Activated naive CD8-positive, alpha-beta T cell treated with anti-CD3 and anti-CD28 coated beads, Interleukin-2, amount 50 U/mL, for 24 hours (primary cell): ENCODE data around the gene DGCR2.
"Not testable (repeated sequence)": the region's sequence is repeated elsewhere in the genome, so short reads cannot be mapped to it uniquely, and the experiment has no call there.

Experiments
- ATAC-seq: fragments of 150-1000 bp; cut with Tn5 transposase; one replicate; pipeline ENCODE4 v1.10.0; 2021
- DNase-seq: peaks from one replicate; pipeline ENCODE4 v3.0.0; 2021
- H3K27ac Mint-ChIP-seq: one replicate; pipeline ENCODE4 v1.8.0; 2021; ENCODE audit warnings: mild to moderate bottlenecking, mixed read lengths
- H3K27me3 Mint-ChIP-seq: one replicate; pipeline ENCODE4 v1.8.0; 2021; ENCODE audit warnings: mixed read lengths
- H3K36me3 Mint-ChIP-seq: one replicate; pipeline ENCODE4 v1.8.0; 2021; ENCODE audit warnings: low read depth, mixed read lengths
- H3K4me1 Mint-ChIP-seq: one replicate; pipeline ENCODE4 v1.8.0; 2021; ENCODE audit warnings: mixed read lengths
- H3K4me3 Mint-ChIP-seq: one replicate; pipeline ENCODE4 v1.8.0; 2021; ENCODE audit warnings: mild to moderate bottlenecking, moderate library complexity, mixed read lengths
- H3K9me3 Mint-ChIP-seq: one replicate; pipeline ENCODE4 v1.8.0; 2021; ENCODE audit warnings: mixed read lengths

The DGCR2 gene

DNA sequence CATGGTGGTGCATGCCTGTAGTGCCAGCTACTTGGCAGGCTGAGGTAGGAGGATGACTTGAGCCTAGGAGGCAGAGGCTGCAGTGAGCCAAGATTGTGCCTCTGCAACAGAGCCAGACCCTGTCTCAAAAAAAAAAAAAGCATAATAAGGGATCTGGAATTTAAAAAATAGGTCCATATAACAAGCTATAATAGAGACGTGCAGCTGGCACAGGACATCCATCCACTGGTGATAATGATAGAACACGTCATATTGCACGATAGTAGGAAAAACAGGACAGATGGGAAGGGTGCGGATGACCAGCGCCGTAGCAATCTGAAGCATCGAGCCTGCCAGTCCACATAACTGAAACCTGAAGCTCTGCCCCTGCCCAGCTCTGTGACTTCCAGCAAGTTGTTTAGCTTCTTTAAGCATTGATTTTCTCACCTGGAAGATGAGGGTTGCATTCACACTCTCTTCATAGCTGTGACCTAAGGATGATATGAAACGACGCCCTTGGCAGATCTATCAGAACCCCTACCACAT lies 125.8 kb downstream of the DGCR2 start:
- H3K27ac Mint-ChIP-seq, result no peak overlapping the region
- H3K4me3 Mint-ChIP-seq, result no peak overlapping the region
- no peak for ATAC-seq
- no peak for DNase-seq
- no peaks in the 10 kb centered on the region for H3K4me1 Mint-ChIP-seq
- H3K36me3 Mint-ChIP-seq, result no peaks in the 10 kb centered on the region
- H3K27me3 Mint-ChIP-seq, result peaks cover 12% of the 10 kb centered on the region
- no peaks in the 10 kb centered on the region for H3K9me3 Mint-ChIP-seq

DNA sequence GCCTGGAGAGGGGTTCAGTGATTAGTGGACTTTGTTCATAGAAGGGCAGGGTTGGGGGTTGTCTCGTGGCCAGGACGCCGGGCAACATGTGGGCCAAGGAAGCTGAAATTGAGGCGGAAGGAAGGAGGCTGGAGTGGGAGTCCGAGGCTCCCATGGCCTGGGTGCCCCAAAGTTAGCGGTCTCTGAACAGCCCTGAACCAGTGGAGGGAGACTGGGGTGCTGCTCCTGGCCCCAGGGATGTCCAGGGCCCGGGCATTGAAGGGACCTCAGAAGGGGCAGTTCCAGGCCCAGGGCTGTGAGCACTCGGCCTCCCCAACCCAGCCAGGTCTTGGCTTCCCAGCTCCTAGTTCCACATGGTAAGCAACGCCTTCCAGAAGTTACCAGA lies 126.9 kb downstream of the DGCR2 start:
- Mint-ChIP-seq H3K27ac (no peak overlapping the region), H3K27me3 (peaks cover 12% of the 10 kb centered on the region), H3K36me3 (no peaks in the 10 kb centered on the region), H3K9me3 (no peaks in the 10 kb centered on the region), H3K4me3 (no peak overlapping the region), H3K4me1 (no peaks in the 10 kb centered on the region)
- DNase-seq (no peak), ATAC-seq (no peak)

DNA sequence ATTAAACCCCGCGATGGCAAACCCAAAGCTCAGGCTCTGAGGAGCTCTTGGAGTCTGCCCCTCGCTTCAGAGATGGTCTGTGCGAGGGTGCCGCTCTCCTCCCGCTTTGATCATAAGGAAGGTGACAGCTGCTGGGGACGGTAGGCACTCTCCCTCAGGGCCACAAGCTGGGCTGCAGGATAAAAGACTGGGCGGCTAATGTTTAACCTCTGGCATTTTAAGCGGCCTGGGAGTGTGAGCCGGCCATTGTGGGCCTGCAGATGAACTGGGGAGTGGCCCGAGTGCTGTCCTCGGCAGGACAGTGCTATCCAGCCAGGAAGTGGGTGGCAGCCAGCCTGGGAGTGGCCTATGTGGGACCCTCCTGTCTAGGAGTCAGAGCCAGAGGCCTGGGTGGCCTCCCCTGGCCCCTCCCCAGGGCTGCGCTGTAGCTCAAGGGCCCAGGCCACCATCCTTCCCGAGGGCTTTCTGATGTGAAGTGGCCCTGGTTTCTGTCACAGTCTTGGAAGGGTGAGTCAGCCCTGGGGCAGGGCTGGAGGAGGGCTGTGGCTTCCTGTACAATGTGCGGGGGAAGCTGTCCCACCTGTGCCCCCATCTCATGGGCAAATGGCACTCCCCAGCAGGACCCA lies 127.4 kb downstream of the DGCR2 start:
- Mint-ChIP-seq H3K27me3 (peaks cover 14% of the 10 kb centered on the region), H3K27ac (no peak overlapping the region), H3K36me3 (no peaks in the 10 kb centered on the region), H3K9me3 (no peaks in the 10 kb centered on the region), H3K4me3 (no peak overlapping the region), H3K4me1 (no peaks in the 10 kb centered on the region)
- DNase-seq (no peak), ATAC-seq (no peak)

DNA sequence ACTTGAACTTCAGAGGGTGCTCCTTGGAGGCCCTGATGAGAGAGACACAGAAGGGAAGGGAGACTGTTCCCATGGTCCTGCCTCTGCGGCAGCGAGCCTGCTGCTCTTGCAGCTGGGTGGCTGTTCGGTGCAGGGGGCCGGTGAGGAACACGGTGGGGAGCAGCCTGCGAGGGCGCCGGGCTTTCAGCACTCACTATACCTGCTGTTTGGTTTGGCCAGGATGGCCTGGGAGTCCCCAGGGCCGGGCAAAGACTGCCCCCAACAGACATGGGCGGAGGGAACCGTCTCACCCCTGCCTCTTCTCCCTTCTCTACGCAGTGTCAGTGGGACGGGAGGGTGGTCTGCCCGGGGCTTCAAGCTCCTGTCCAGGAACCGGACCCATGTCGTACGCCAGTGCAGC lies 128.2 kb downstream of the DGCR2 start:
- no peak overlapping the region for H3K4me3 Mint-ChIP-seq
- H3K36me3 Mint-ChIP-seq, result no peaks in the 10 kb centered on the region
- H3K27ac Mint-ChIP-seq, result no peak overlapping the region
- H3K27me3 Mint-ChIP-seq, result peaks cover 14% of the 10 kb centered on the region
- no peaks in the 10 kb centered on the region for H3K9me3 Mint-ChIP-seq
- H3K4me1 Mint-ChIP-seq, result no peaks in the 10 kb centered on the region
- ATAC-seq (no peak), DNase-seq (no peak)

DNA sequence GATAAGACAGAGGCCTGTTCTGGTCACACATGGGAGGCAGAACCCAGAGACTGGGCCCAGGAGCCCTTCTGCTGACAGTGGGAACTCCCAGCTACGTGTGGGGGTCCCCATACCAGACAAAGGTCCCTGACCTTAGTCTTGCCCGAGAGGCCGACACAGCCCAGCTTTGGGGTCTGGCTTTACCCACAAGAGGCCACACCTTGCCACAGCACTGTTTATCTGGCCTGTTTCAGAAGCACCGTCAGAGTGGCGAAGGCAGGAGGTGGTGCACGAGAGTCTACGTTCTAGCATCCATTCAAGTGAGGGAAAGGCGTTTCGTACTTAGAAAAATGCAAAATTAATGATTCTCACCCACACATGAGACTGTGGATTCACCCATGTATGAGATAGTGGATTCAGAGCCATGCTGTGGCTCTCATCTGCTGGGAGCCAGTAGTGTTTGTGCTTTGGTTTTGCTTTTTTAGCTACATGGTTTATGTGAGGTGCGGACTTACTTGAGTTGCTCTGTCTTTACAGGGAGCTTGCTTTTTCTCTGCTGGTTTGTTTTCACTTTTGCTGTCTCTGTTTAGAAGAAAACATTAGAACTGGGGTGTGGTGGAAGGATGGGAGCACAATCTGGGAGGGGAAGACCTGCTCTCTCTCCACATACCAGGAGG lies 129.5 kb downstream of the DGCR2 start:
- no peaks in the 10 kb centered on the region for H3K9me3 Mint-ChIP-seq
- H3K4me1 Mint-ChIP-seq, result no peaks in the 10 kb centered on the region
- peaks cover 14% of the 10 kb centered on the region for H3K27me3 Mint-ChIP-seq
- DNase-seq (no peak), ATAC-seq (no peak)
- no peak overlapping the region for H3K27ac Mint-ChIP-seq
- H3K4me3 Mint-ChIP-seq, result no peak overlapping the region
- no peaks in the 10 kb centered on the region for H3K36me3 Mint-ChIP-seq

DNA sequence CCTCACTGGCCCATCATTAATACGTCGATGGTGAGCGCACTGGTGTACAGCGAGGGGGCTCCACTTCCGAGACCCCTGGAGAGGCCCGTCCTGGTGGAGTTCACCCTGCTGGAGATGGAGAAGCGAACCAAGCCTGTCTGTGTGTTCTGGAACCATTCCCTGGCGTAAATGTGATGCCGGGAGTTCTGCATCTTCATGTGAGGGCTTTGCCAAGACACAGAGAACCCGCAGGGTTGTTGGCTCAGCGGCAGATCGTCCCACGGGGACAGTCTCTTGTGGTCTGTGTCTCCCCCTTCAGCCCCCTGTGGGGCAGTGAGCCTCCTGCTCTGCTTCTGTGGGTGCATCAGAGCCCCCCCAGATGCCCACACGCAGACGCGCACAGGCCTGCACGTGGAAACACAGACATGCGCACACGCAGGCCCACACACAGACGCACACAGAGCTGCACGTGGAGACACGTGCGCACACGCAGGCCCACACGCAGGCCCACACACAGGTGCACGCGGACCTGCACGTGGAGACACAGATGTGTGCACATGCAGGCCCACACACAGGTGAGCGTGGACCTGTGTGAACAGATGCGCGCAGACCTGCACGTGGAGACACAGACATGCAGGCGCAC lies 130.3 kb downstream of the DGCR2 start:
- Mint-ChIP-seq H3K9me3 (no peaks in the 10 kb centered on the region), H3K27ac (no peak overlapping the region), H3K4me1 (no peaks in the 10 kb centered on the region), H3K36me3 (no peaks in the 10 kb centered on the region), H3K27me3 (peaks cover 11% of the 10 kb centered on the region), H3K4me3 (no peak overlapping the region)
- DNase-seq, result no peak
- no peak for ATAC-seq

DNA sequence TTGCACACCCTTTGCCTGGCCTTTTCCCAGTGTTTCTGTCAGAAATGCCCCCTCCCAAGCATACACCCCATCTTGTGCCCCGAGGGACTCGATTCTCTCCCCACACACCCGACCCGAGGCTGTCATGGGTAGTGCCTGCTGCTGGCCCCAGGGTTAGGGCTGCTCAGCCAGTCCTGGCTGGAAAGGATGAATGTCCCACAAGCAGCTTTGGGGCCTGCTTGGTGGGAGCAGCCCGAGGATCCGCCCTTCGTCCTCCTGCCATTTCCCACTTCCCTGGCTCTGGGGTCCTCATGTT lies 131.1 kb downstream of the DGCR2 start:
- Mint-ChIP-seq H3K4me3 (no peak overlapping the region), H3K27me3 (peaks cover 11% of the 10 kb centered on the region)
- no peak for ATAC-seq

DNA sequence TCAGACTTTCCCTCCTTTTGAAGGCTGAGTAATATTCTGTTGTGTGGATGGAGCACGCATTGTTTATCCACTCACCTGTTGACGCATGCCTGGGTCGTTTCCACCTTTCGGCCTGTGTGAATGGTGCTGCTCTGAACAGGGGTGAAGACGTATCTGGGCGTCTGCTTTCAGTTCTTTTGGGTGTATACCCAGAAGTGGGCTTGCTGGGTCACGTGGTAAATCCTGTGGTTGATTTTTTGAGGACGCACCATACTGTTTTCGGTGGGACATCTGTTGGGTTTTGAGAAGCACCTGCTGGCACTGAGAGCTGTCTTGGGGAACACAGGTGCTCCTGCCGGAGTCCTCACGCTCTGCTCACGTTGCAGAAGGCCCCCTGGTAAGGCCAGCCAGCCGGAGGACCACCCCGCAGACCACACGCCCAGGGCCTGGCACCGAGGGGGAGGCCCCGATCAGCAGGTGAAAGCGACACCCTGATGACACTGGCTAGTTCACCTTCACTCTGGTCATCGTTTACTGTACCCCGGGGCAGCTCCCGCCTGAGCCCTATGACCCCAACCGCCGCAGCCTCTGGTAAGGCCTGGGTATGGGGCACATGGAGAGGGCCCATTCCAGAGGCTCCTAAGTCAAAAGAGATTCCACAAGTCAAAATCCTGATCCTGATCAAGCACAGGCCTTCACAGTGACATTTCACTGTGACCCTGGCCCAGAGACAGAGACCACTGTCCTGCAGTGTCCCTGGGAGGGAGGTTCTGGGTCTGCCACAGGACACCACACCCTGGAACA lies 131.7 kb downstream of the DGCR2 start:
- ATAC-seq (no peak), DNase-seq (no peak)
- H3K27ac Mint-ChIP-seq, result no peak overlapping the region
- no peaks in the 10 kb centered on the region for H3K9me3 Mint-ChIP-seq
- H3K4me3 Mint-ChIP-seq, result no peak overlapping the region
- no peaks in the 10 kb centered on the region for H3K36me3 Mint-ChIP-seq
- no peaks in the 10 kb centered on the region for H3K4me1 Mint-ChIP-seq
- H3K27me3 Mint-ChIP-seq, result peaks cover 8% of the 10 kb centered on the region

More for the DNA sequence above, 131.1 kb downstream of the DGCR2 start:
- no peak for DNase-seq
- no peaks in the 10 kb centered on the region for H3K36me3 Mint-ChIP-seq
- no peak overlapping the region for H3K27ac Mint-ChIP-seq
- no peaks in the 10 kb centered on the region for H3K4me1 Mint-ChIP-seq
- no peaks in the 10 kb centered on the region for H3K9me3 Mint-ChIP-seq

DNA sequence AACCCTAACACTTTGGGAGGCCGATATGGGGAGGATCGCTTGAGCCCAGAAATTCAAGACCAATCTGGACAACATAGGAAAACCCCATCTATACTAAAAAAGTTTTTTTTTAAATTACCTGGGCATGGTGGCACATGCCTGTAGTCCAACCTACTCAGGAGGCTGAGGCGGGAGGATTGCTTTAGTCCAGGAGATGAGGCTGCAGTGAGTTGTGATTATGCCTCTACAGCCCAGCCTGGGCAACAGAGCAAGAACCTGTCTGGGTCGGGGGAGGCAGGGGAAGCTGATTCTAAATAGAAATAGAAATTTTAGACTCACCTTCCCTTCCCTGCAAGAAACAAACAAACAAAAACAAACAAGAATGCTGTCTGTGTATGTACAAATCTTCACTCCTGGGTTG lies 133.3 kb downstream of the DGCR2 start:
- Mint-ChIP-seq H3K27me3 (peaks cover 7% of the 10 kb centered on the region), H3K9me3 (no peaks in the 10 kb centered on the region)
- no peak for ATAC-seq

DNA sequence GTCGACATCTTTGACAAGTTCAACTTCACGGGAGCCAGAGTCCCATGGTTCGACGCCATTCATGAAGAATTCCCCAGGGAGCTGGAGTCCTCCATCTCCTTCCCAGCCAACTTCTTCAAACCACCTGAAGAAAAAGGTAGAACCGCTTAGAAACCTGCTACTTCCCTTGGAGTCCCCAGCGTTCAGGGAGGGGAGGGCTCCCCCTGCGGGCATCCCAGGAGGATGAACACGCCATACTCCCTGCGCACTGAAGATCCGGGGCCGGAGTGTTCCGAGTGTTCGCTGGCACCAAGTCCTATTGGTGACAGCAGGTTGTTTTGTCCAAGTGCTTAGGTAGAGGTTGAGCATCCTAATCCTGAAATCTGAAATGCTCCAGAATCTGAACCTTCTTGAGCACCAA lies 134.4 kb downstream of the DGCR2 start:
- H3K4me3 Mint-ChIP-seq, result no peak overlapping the region
- no peak overlapping the region for H3K27ac Mint-ChIP-seq
- H3K27me3 Mint-ChIP-seq, result peaks cover 5% of the 10 kb centered on the region
- no peaks in the 10 kb centered on the region for H3K9me3 Mint-ChIP-seq
- no peaks in the 10 kb centered on the region for H3K4me1 Mint-ChIP-seq
- no peak for ATAC-seq
- H3K36me3 Mint-ChIP-seq, result no peaks in the 10 kb centered on the region
- peak; percentile 36 for DNase-seq

More for the DNA sequence above, 133.3 kb downstream of the DGCR2 start:
- DNase-seq, result no peak
- no peak overlapping the region for H3K27ac Mint-ChIP-seq
- no peaks in the 10 kb centered on the region for H3K36me3 Mint-ChIP-seq
- H3K4me3 Mint-ChIP-seq, result no peak overlapping the region
- H3K4me1 Mint-ChIP-seq, result no peaks in the 10 kb centered on the region

DNA sequence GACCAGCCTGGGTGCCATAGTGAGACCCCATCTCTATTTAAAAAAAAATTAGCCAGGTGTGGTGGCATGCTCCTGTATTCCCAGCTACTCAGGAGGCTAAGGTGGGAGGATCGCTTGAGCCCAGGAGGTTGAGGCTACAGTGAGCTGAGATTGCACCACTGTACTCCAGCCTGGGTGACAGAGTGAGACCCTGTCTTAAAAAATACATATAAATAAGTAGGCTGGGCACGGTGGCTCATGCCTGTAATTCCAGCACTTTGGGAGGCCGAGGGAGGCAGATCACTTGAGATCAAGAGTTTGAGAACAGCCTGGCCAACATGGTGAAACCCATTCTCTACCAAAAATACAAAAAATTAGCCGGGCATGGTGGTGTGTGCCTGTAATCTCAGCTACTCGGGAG lies 135.1 kb downstream of the DGCR2 start:
- H3K27ac Mint-ChIP-seq, H3K36me3 Mint-ChIP-seq: not testable (repeated sequence)

More for the DNA sequence above, 135.1 kb downstream of the DGCR2 start:
- not testable (repeated sequence) for ATAC-seq, H3K9me3 Mint-ChIP-seq, H3K27me3 Mint-ChIP-seq, H3K4me3 Mint-ChIP-seq, DNase-seq, H3K4me1 Mint-ChIP-seq
